Type B pancreatic cell (in vitro differentiated cells): ENCODE results near the gene AGGF1. TPM values are rescaled to one million over a fixed set of nuclear protein-coding genes. Genes with fewer than 3 reads are reported as not detected.
A peak's percentile ranks its signal among the peaks of the same experiment; 100 is the strongest.

ENCODE experiments used
- DNase-seq: peaks from one replicate; pipeline ENCODE4 v3.0.0; 2021; ENCODE audit warnings: mixed read lengths; ENCODE audit not compliant: unreplicated experiment; ENCODE audit errors: extremely low spot score
- H3K27ac Mint-ChIP-seq: 2 replicates; pipeline ENCODE4 v1.8.0; 2021; ENCODE audit warnings: mild to moderate bottlenecking, mixed read lengths
- H3K27me3 Mint-ChIP-seq: 2 replicates; pipeline ENCODE4 v1.8.0; 2021; ENCODE audit warnings: mixed read lengths
- H3K36me3 Mint-ChIP-seq: 2 replicates; pipeline ENCODE4 v1.8.0; 2021; ENCODE audit warnings: mixed read lengths
- H3K4me1 Mint-ChIP-seq: one replicate; pipeline ENCODE4 v1.8.0; 2021; ENCODE audit warnings: mixed read lengths; ENCODE audit not compliant: unreplicated experiment
- H3K4me3 Mint-ChIP-seq: 2 replicates; pipeline ENCODE4 v1.8.0; 2021; ENCODE audit warnings: mild to moderate bottlenecking, mixed read lengths
- H3K9me3 Mint-ChIP-seq: 2 replicates; pipeline ENCODE4 v1.8.0; 2021; ENCODE audit warnings: mixed read lengths
- CTCF ChIP-seq: fragments of 200-600 bp; sonication (generic); conservative IDR thresholded peaks from 2 replicates; pipeline ENCODE4 v1.5.0; 2021; ENCODE audit warnings: antibody characterized with exemption, mild to moderate bottlenecking
- total RNA-seq: library from RNA; stranded (reverse); gene quantifications from 2 replicates; pipeline ENCODE4 v1.2.1, GENCODE V29; 2021; ENCODE audit warnings: low replicate concordance

The AGGF1 gene
- total RNA-seq, 1 donor from 2014 or later, result 25.4 TPM

- Mint-ChIP-seq H3K4me1 (peaks cover 12% of the 10 kb centered on the region), H3K36me3 (peaks cover 29% of the 10 kb centered on the region), H3K27ac (no peak overlapping the region), H3K4me3 (no peak overlapping the region), H3K27me3 (no peaks in the 10 kb centered on the region), H3K9me3 (no peaks in the 10 kb centered on the region)
- no peak for TF ChIP-seq CTCF
- DNase-seq, result no peak
Observed at GRCh38 chr5:77082280-77082679, 52.1 kb downstream of the AGGF1 start.

- Mint-ChIP-seq H3K27ac (no peak overlapping the region), H3K9me3 (no peaks in the 10 kb centered on the region), H3K36me3 (peaks cover 29% of the 10 kb centered on the region), H3K4me3 (no peak overlapping the region), H3K4me1 (peaks cover 17% of the 10 kb centered on the region), H3K27me3 (no peaks in the 10 kb centered on the region)
- no peak for DNase-seq
- no peak for TF ChIP-seq CTCF
Observed at GRCh38 chr5:77083088-77083487, 52.9 kb downstream of the AGGF1 start.

- no peaks in the 10 kb centered on the region for H3K27me3 Mint-ChIP-seq
- H3K4me3 Mint-ChIP-seq, result peak overlapping the region; percentile 99
- H3K36me3 Mint-ChIP-seq, result peaks cover 31% of the 10 kb centered on the region
- H3K27ac Mint-ChIP-seq, result peak overlapping the region; percentile 96
- no peak for DNase-seq
- peaks cover 21% of the 10 kb centered on the region for H3K4me1 Mint-ChIP-seq
- TF ChIP-seq CTCF, result no peak
- no peaks in the 10 kb centered on the region for H3K9me3 Mint-ChIP-seq
Observed at GRCh38 chr5:77086368-77086688, 56.1 kb downstream of the AGGF1 start.

GRCh38 chr5:77086689-77087483 lies 56.7 kb downstream of the AGGF1 start, which contains the start of gene ZBED3:
TSS of gene ZBED3 (minus strand) at chr5:77087285. CDS start at chr5:77077878, 9,407 bp downstream.
- peak; percentile 82 for DNase-seq
- Mint-ChIP-seq H3K9me3 (no peaks in the 10 kb centered on the region), H3K27ac (peak within 1 kb of the TSS; percentile 96), H3K4me3 (peak within 1 kb of the TSS; percentile 99), H3K36me3 (peaks cover 28% of the 10 kb centered on the region), H3K27me3 (no peaks in the 10 kb centered on the region), H3K4me1 (peaks cover 21% of the 10 kb centered on the region)
- peak; percentile 51 for TF ChIP-seq CTCF

- Mint-ChIP-seq H3K4me3 (peak overlapping the region; percentile 99), H3K36me3 (peaks cover 27% of the 10 kb centered on the region), H3K9me3 (no peaks in the 10 kb centered on the region), H3K27me3 (no peaks in the 10 kb centered on the region), H3K4me1 (peaks cover 21% of the 10 kb centered on the region), H3K27ac (peak overlapping the region; percentile 96)
- no peak for TF ChIP-seq CTCF
- no peak for DNase-seq
Observed at GRCh38 chr5:77087484-77088261, 57.5 kb downstream of the AGGF1 start.
